ENCODE results near the gene B4GALNT2.

B4GALNT2 gene

GRCh38 chr17:49216482-49216881 lies 83.9 kb downstream of the B4GALNT2 start:
- Histone ChIP-seq H3K36me3 (ENCODE audit: insufficient read depth, low read length) (no peaks in the 10 kb centered on the region), H4K20me1 (ENCODE audit: insufficient read depth, low read length, poor library complexity, severe bottlenecking) (no peaks in the 10 kb centered on the region), H2AFZ (ENCODE audit: low read length) (no peak overlapping the region), H3K4me3 (ENCODE audit: low read length, poor library complexity, severe bottlenecking) (no peak overlapping the region), H3K9me2 (replicated peaks; ENCODE audit: low read depth, low read length) (no peaks in the 10 kb centered on the region), H3K9ac (ENCODE audit: low read depth, low read length, poor library complexity, severe bottlenecking) (no peak overlapping the region), H3K79me2 (ENCODE audit: insufficient read depth, low read length) (peaks cover 45% of the 10 kb centered on the region), H3K27me3 (ENCODE audit: insufficient read depth, low read length, poor library complexity, severe bottlenecking) (no peaks in the 10 kb centered on the region), H3K4me2 (ENCODE audit: low read depth, low read length, poor library complexity, severe bottlenecking) (peak overlapping the region; percentile 38), H3F3A (ENCODE audit: low read depth) (no peaks in the 10 kb centered on the region), H3K9me3 (ENCODE audit: insufficient read depth, low read depth, low read length) (no peaks in the 10 kb centered on the region), H3K4me1 (ENCODE audit: insufficient read depth, low read length, poor library complexity, severe bottlenecking) (peaks cover 62% of the 10 kb centered on the region)
- no peak for TF ChIP-seq EZH2phosphoT487 (IDR thresholded peaks at IDR 0.05; ENCODE audit: borderline replicate concordance)

- no peak for TF ChIP-seq EZH2phosphoT487 (IDR thresholded peaks at IDR 0.05; ENCODE audit: borderline replicate concordance)
- no peak for TF ChIP-seq CTCF (conservative IDR thresholded peaks at IDR 0.05; ENCODE audit: low read length)
- no peaks in the 10 kb centered on the region for H3K9me2 ChIP-seq (replicated peaks; ENCODE audit: low read depth, low read length)
- no peaks in the 10 kb centered on the region for H4K20me1 ChIP-seq (ENCODE audit: insufficient read depth, low read length, poor library complexity, severe bottlenecking)
- H3K4me3 ChIP-seq (ENCODE audit: low read length, poor library complexity, severe bottlenecking), result no peak overlapping the region
- peaks cover 42% of the 10 kb centered on the region for H3K79me2 ChIP-seq (ENCODE audit: insufficient read depth, low read length)
- H3K27me3 ChIP-seq (ENCODE audit: insufficient read depth, low read length, poor library complexity, severe bottlenecking), result no peaks in the 10 kb centered on the region
- no peaks in the 10 kb centered on the region for H3F3A ChIP-seq (ENCODE audit: low read depth)
- H3K9me3 ChIP-seq (ENCODE audit: insufficient read depth, low read depth, low read length), result no peaks in the 10 kb centered on the region
- H3K9ac ChIP-seq (ENCODE audit: low read depth, low read length, poor library complexity, severe bottlenecking), result peak overlapping the region; percentile 60
- no peak overlapping the region for H2AFZ ChIP-seq (ENCODE audit: low read length)
- peaks cover 58% of the 10 kb centered on the region for H3K4me1 ChIP-seq (ENCODE audit: insufficient read depth, low read length, poor library complexity, severe bottlenecking)
- peaks cover under 1% of the 10 kb centered on the region; the same call in 1 of the 2 replicates for H3K36me3 ChIP-seq (ENCODE audit: insufficient read depth, low read length)
- H3K4me2 ChIP-seq (ENCODE audit: low read depth, low read length, poor library complexity, severe bottlenecking), result peak overlapping the region; percentile 38
Measured at GRCh38 chr17:49216953-49217650, 84.5 kb downstream of the B4GALNT2 start.

GRCh38 chr17:49217651-49218413 lies 85.3 kb downstream of the B4GALNT2 start:
- Histone ChIP-seq H3K9me3 (ENCODE audit: insufficient read depth, low read depth, low read length) (no peaks in the 10 kb centered on the region), H4K20me1 (ENCODE audit: insufficient read depth, low read length, poor library complexity, severe bottlenecking) (no peaks in the 10 kb centered on the region), H3F3A (ENCODE audit: low read depth) (no peaks in the 10 kb centered on the region), H3K4me1 (ENCODE audit: insufficient read depth, low read length, poor library complexity, severe bottlenecking) (peaks cover 50% of the 10 kb centered on the region), H3K27me3 (ENCODE audit: insufficient read depth, low read length, poor library complexity, severe bottlenecking) (no peaks in the 10 kb centered on the region), H3K79me2 (ENCODE audit: insufficient read depth, low read length) (peaks cover 35% of the 10 kb centered on the region), H3K4me2 (ENCODE audit: low read depth, low read length, poor library complexity, severe bottlenecking) (peak overlapping the region; percentile 79), H3K9ac (ENCODE audit: low read depth, low read length, poor library complexity, severe bottlenecking) (peak overlapping the region; percentile 60), H3K4me3 (ENCODE audit: low read length, poor library complexity, severe bottlenecking) (peak overlapping the region; percentile 62), H2AFZ (ENCODE audit: low read length) (peak overlapping the region; percentile 51), H3K36me3 (ENCODE audit: insufficient read depth, low read length) (peaks cover 4% of the 10 kb centered on the region; the same call in 1 of the 2 replicates), H3K9me2 (replicated peaks; ENCODE audit: low read depth, low read length) (no peaks in the 10 kb centered on the region)
- TF ChIP-seq EZH2phosphoT487 (IDR thresholded peaks at IDR 0.05; ENCODE audit: borderline replicate concordance) (no peak), CTCF (conservative IDR thresholded peaks at IDR 0.05; ENCODE audit: low read length) (no peak)
